Lower leg skin (tissue), 3 donors: ENCODE results near the gene AOPEP.

Experiments used
- POLR2A ChIP-seq, 2 donors: fragments of 450-650 bp; IDR thresholded peaks; one replicate each; pipeline ENCODE4 v1.6.1; 2016 to 2017; ENCODE audit warnings: antibody characterized with exemption in 2 of 2, mild to moderate bottlenecking in 1 of 2, moderate library complexity in 1 of 2
- TF ChIP-seq, protein P1 (sequence below), 3 donors: fragments of 450-650 bp; IDR thresholded peaks; one replicate each; pipeline ENCODE4 v1.5.1; 2016; ENCODE audit warnings: antibody characterized with exemption in 3 of 3, mild to moderate bottlenecking in 3 of 3, moderate library complexity in 2 of 3

- TF ChIP-seq, protein P1, sequence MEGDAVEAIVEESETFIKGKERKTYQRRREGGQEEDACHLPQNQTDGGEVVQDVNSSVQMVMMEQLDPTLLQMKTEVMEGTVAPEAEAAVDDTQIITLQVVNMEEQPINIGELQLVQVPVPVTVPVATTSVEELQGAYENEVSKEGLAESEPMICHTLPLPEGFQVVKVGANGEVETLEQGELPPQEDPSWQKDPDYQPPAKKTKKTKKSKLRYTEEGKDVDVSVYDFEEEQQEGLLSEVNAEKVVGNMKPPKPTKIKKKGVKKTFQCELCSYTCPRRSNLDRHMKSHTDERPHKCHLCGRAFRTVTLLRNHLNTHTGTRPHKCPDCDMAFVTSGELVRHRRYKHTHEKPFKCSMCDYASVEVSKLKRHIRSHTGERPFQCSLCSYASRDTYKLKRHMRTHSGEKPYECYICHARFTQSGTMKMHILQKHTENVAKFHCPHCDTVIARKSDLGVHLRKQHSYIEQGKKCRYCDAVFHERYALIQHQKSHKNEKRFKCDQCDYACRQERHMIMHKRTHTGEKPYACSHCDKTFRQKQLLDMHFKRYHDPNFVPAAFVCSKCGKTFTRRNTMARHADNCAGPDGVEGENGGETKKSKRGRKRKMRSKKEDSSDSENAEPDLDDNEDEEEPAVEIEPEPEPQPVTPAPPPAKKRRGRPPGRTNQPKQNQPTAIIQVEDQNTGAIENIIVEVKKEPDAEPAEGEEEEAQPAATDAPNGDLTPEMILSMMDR (IDR thresholded peaks at IDR 0.05) = no peak
- no peak for TF ChIP-seq POLR2A (IDR thresholded peaks at IDR 0.05)
Measured at GRCh38 chr9:94760010-94760409, 33.5 kb downstream of the AOPEP start.
